Natural killer cell treated with Interleukin-12 subunit alpha and Interleukin-12 subunit beta and Interleukin-15 and Interleukin-18, amount 100 ng/mL, for 72 hours (primary cell): ENCODE data around the gene LKAAEAR1. TPM values are rescaled to one million over a fixed set of nuclear protein-coding genes. Genes with fewer than 3 reads are reported as not detected.

Source experiments
- ATAC-seq, 2 donors: fragments of 150-1000 bp; cut with Tn5 transposase in 1 of 2; sonication (Bioruptor Pico), chemical (Tn5 transposase) in 1 of 2; 2 replicates each; pipeline ENCODE4 v1.10.0; 2021
- DNase-seq: peaks from one replicate; pipeline ENCODE4 v3.0.0; 2022; ENCODE audit warnings: low spot score
- H3K27ac Mint-ChIP-seq, 2 donors: 1 replicate in 1 of 2; 2 replicates in 1 of 2; pipeline ENCODE4 v1.8.0; 2022; ENCODE audit warnings: mixed read lengths in 2 of 2, mild to moderate bottlenecking in 1 of 2, moderate library complexity in 1 of 2
- H3K27me3 Mint-ChIP-seq, 2 donors: 1 replicate in 1 of 2; 2 replicates in 1 of 2; pipeline ENCODE4 v1.8.0; 2022; ENCODE audit warnings: mixed read lengths in 2 of 2
- H3K36me3 Mint-ChIP-seq: one replicate; pipeline ENCODE4 v1.8.0; 2022; ENCODE audit warnings: mixed read lengths
- H3K4me1 Mint-ChIP-seq, 2 donors: 1 replicate in 1 of 2; 2 replicates in 1 of 2; pipeline ENCODE4 v1.8.0; 2022; ENCODE audit warnings: low read depth in 2 of 2, mixed read lengths in 2 of 2, mild to moderate bottlenecking in 1 of 2
- H3K4me3 Mint-ChIP-seq: one replicate; pipeline ENCODE4 v1.8.0; 2022; ENCODE audit warnings: mixed read lengths
- H3K9me3 Mint-ChIP-seq: 2 replicates; pipeline ENCODE4 v1.8.0; 2022; ENCODE audit warnings: mixed read lengths
- total RNA-seq, 2 donors: library from RNA; stranded (reverse); gene quantifications; one replicate each; pipeline ENCODE4 v1.2.3, GENCODE V29; 2022

LKAAEAR1 gene
- total RNA-seq, 2 donors from 2014 or later, result not detected

- ATAC-seq, result no peak
- DNase-seq, result no peak
Measured at GRCh38 chr20:64065062-64065973, 18.9 kb downstream of the LKAAEAR1 start.

GRCh38 chr20:64064145-64064698 is 20.0 kb downstream of the LKAAEAR1 start:
- no peaks in the 10 kb centered on the region for H3K27me3 Mint-ChIP-seq
- H3K36me3 Mint-ChIP-seq, result no peaks in the 10 kb centered on the region
- no peak for ATAC-seq
- peak overlapping the region; percentile 65 to 82 for H3K27ac Mint-ChIP-seq
- peaks cover 31 to 36% of the 10 kb centered on the region in 2 donors for H3K4me1 Mint-ChIP-seq
- H3K4me3 Mint-ChIP-seq, result peak overlapping the region; percentile 85
- no peak for DNase-seq
- H3K9me3 Mint-ChIP-seq, result no peaks in the 10 kb centered on the region

More at GRCh38 chr20:64065062-64065973, 18.9 kb downstream of the LKAAEAR1 start:
- no peaks in the 10 kb centered on the region for H3K36me3 Mint-ChIP-seq
- H3K27me3 Mint-ChIP-seq, result no peaks in the 10 kb centered on the region
- peak overlapping the region; percentile 69 for H3K4me3 Mint-ChIP-seq
- H3K4me1 Mint-ChIP-seq, result peaks cover 31 to 36% of the 10 kb centered on the region in 2 donors
- peak overlapping the region; percentile 65 to 81 for H3K27ac Mint-ChIP-seq
- no peaks in the 10 kb centered on the region for H3K9me3 Mint-ChIP-seq

GRCh38 chr20:64063389-64064144 is 20.6 kb downstream of the LKAAEAR1 start:
- Mint-ChIP-seq H3K27ac (peak overlapping the region; percentile 65 to 82), H3K4me3 (peak overlapping the region; percentile 85), H3K4me1 (peaks cover 33 to 36% of the 10 kb centered on the region in 2 donors), H3K27me3 (no peaks in the 10 kb centered on the region), H3K9me3 (no peaks in the 10 kb centered on the region), H3K36me3 (no peaks in the 10 kb centered on the region)
- ATAC-seq (no peak), DNase-seq (no peak)

- no peaks in the 10 kb centered on the region for H3K9me3 Mint-ChIP-seq
- no peaks in the 10 kb centered on the region for H3K27me3 Mint-ChIP-seq
- H3K4me1 Mint-ChIP-seq, result peaks cover 34 to 36% of the 10 kb centered on the region in 2 donors
- H3K27ac Mint-ChIP-seq, result peak within 1 kb of the TSS; percentile 65 to 82
- DNase-seq, result peak; percentile 96
- ATAC-seq, result peak; percentile 94 to 96
- peak within 1 kb of the TSS; percentile 85 for H3K4me3 Mint-ChIP-seq
- H3K36me3 Mint-ChIP-seq, result no peaks in the 10 kb centered on the region
Measured at GRCh38 chr20:64062596-64063388, 21.4 kb downstream of the LKAAEAR1 start, which contains the start of gene TCEA2. TCEA2 (plus strand) TSS chr20:64063198; CDS start chr20:64063313, 115 bp downstream.

- peaks cover 35 to 36% of the 10 kb centered on the region in 2 donors for H3K4me1 Mint-ChIP-seq
Measured at GRCh38 chr20:64062276-64062595, 22.0 kb downstream of the LKAAEAR1 start.

GRCh38 chr20:64058536-64058935 is 25.7 kb downstream of the LKAAEAR1 start:
- Mint-ChIP-seq H3K27ac (peak overlapping the region in 1 of 2 donors; percentile 69), H3K9me3 (no peaks in the 10 kb centered on the region), H3K36me3 (no peaks in the 10 kb centered on the region), H3K4me1 (peaks cover 6 to 11% of the 10 kb centered on the region in 2 donors), H3K27me3 (peaks cover 0 to 1% of the 10 kb centered on the region in 2 donors), H3K4me3 (peak overlapping the region; percentile 61)
- DNase-seq, result no peak
- peak in 1 of 2 donors; percentile 12 for ATAC-seq

More at GRCh38 chr20:64062276-64062595, 22.0 kb downstream of the LKAAEAR1 start:
- ATAC-seq (no peak), DNase-seq (no peak)
- Mint-ChIP-seq H3K27ac (no peak overlapping the region), H3K9me3 (no peaks in the 10 kb centered on the region), H3K4me3 (no peak overlapping the region), H3K36me3 (no peaks in the 10 kb centered on the region), H3K27me3 (no peaks in the 10 kb centered on the region)

- Mint-ChIP-seq H3K9me3 (no peaks in the 10 kb centered on the region), H3K27me3 (peaks cover 0 to 7% of the 10 kb centered on the region in 2 donors), H3K27ac (peak overlapping the region; percentile 69 to 76), H3K36me3 (no peaks in the 10 kb centered on the region), H3K4me1 (peaks cover 6 to 11% of the 10 kb centered on the region in 2 donors), H3K4me3 (peak overlapping the region; percentile 61)
- ATAC-seq (peak; percentile 76 to 83), DNase-seq (peak; percentile 74)
Measured at GRCh38 chr20:64057628-64058498, 26.3 kb downstream of the LKAAEAR1 start.

- DNase-seq, result no peak
- H3K27ac Mint-ChIP-seq, result peak overlapping the region in 1 of 2 donors; percentile 76
- peak overlapping the region; percentile 61 for H3K4me3 Mint-ChIP-seq
- ATAC-seq, result peak; percentile 59 to 64
- peaks cover 6 to 11% of the 10 kb centered on the region in 2 donors for H3K4me1 Mint-ChIP-seq
- no peaks in the 10 kb centered on the region for H3K36me3 Mint-ChIP-seq
- H3K9me3 Mint-ChIP-seq, result no peaks in the 10 kb centered on the region
- peaks cover 0 to 7% of the 10 kb centered on the region in 2 donors for H3K27me3 Mint-ChIP-seq
Measured at GRCh38 chr20:64056889-64057627, 27.1 kb downstream of the LKAAEAR1 start.

GRCh38 chr20:64056639-64056888 is 27.6 kb downstream of the LKAAEAR1 start:
- Mint-ChIP-seq H3K27me3 (peaks cover 0 to 7% of the 10 kb centered on the region in 2 donors), H3K4me3 (no peak overlapping the region), H3K36me3 (no peaks in the 10 kb centered on the region), H3K9me3 (no peaks in the 10 kb centered on the region), H3K27ac (no peak overlapping the region), H3K4me1 (peaks cover 6 to 11% of the 10 kb centered on the region in 2 donors)
- DNase-seq (no peak), ATAC-seq (no peak)

GRCh38 chr20:64055893-64056638 is 28.1 kb downstream of the LKAAEAR1 start:
- H3K4me3 Mint-ChIP-seq, result no peak overlapping the region
- no peak overlapping the region for H3K27ac Mint-ChIP-seq

GRCh38 chr20:64055396-64055892 is 28.8 kb downstream of the LKAAEAR1 start:
- no peaks in the 10 kb centered on the region for H3K36me3 Mint-ChIP-seq
- H3K4me3 Mint-ChIP-seq, result no peak overlapping the region
- H3K27me3 Mint-ChIP-seq, result peaks cover 0 to 10% of the 10 kb centered on the region in 2 donors
- H3K4me1 Mint-ChIP-seq, result peaks cover 6 to 11% of the 10 kb centered on the region in 2 donors
- DNase-seq (no peak), ATAC-seq (no peak)
- no peak overlapping the region for H3K27ac Mint-ChIP-seq
- H3K9me3 Mint-ChIP-seq, result no peaks in the 10 kb centered on the region

More at GRCh38 chr20:64055893-64056638, 28.1 kb downstream of the LKAAEAR1 start:
- no peak for ATAC-seq
- Mint-ChIP-seq H3K36me3 (no peaks in the 10 kb centered on the region), H3K4me1 (peaks cover 6 to 11% of the 10 kb centered on the region in 2 donors), H3K9me3 (no peaks in the 10 kb centered on the region), H3K27me3 (peaks cover 0 to 7% of the 10 kb centered on the region in 2 donors)
- no peak for DNase-seq
